Upper lobe of left lung (tissue), 4 donors: Measurements from ENCODE around the gene LRRC10B.

Experiments
- POLR2A ChIP-seq, 4 donors: fragments of 450-650 bp; IDR thresholded peaks; one replicate each; pipeline ENCODE4 v1.5.1; 2016 to 2017; ENCODE audit warnings: antibody characterized with exemption in 4 of 4, mild to moderate bottlenecking in 2 of 4
- POLR2AphosphoS5 ChIP-seq, 2 donors: sonication (generic); formaldehyde crosslinking; IDR thresholded peaks; one replicate each; pipeline ENCODE4 v1.5.1; 2017; ENCODE audit warnings: antibody characterized with exemption in 2 of 2
- TF ChIP-seq, protein P1 (sequence below), 6 experiments: fragments of 450-650 bp in 4 of 6; fragments of 200-600 bp in 2 of 6; sonication (generic) in 2 of 6; IDR thresholded peaks; one replicate each; pipeline ENCODE4 v1.5.1; 2016 to 2019; ENCODE audit warnings: antibody characterized with exemption in 6 of 6

DNA sequence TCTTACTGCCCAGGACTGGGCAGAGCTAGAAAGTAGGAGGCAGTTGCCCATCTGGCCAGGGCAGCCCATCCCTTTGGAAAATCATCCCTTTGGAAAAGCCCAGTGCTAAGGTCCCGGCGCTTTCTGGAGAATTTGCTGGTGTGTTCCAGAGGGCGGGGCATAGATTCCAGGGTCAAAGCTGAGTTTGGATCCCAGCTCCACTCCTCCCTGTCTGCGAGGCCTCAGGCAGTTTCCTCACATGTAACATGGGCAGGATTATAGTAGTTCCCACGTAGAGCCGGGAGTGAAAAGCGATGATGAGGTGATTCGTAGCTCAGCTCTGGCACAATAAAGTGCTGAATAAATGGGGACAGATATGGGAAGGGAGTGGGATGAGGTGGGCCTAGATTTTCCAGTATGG is 31.4 kb upstream of the LRRC10B start:
- TF ChIP-seq POLR2A (IDR thresholded peaks at IDR 0.05): no peak
- TF ChIP-seq, protein P1, sequence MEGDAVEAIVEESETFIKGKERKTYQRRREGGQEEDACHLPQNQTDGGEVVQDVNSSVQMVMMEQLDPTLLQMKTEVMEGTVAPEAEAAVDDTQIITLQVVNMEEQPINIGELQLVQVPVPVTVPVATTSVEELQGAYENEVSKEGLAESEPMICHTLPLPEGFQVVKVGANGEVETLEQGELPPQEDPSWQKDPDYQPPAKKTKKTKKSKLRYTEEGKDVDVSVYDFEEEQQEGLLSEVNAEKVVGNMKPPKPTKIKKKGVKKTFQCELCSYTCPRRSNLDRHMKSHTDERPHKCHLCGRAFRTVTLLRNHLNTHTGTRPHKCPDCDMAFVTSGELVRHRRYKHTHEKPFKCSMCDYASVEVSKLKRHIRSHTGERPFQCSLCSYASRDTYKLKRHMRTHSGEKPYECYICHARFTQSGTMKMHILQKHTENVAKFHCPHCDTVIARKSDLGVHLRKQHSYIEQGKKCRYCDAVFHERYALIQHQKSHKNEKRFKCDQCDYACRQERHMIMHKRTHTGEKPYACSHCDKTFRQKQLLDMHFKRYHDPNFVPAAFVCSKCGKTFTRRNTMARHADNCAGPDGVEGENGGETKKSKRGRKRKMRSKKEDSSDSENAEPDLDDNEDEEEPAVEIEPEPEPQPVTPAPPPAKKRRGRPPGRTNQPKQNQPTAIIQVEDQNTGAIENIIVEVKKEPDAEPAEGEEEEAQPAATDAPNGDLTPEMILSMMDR (IDR thresholded peaks at IDR 0.05): no peak
- no peak for TF ChIP-seq POLR2AphosphoS5 (IDR thresholded peaks at IDR 0.05)
